ES-I3 (cell line): ENCODE results near the gene MORC1.
"Not testable (repeated sequence)": the region's sequence is repeated elsewhere in the genome, so short reads cannot be mapped to it uniquely, and the experiment has no call there.

ENCODE experiments used
- H3K36me3 ChIP-seq: 2 replicates; pipeline ENCODE4 v1.6.1; 2013; ENCODE audit warnings: mild to moderate bottlenecking, low read length, control low read depth, moderate library complexity; ENCODE audit not compliant: insufficient read depth
- H3K4me1 ChIP-seq: 2 replicates; pipeline ENCODE4 v1.6.1; 2013; ENCODE audit warnings: mild to moderate bottlenecking, control low read depth, low read length; ENCODE audit not compliant: insufficient read depth
- H3K9ac ChIP-seq: 2 replicates; pipeline ENCODE4 v1.6.1; 2013; ENCODE audit warnings: low read depth, mild to moderate bottlenecking, low read length, moderate library complexity
- H3K9me3 ChIP-seq: 2 replicates; pipeline ENCODE4 v1.6.1; 2013; ENCODE audit warnings: mild to moderate bottlenecking, low read length, moderate library complexity; ENCODE audit not compliant: control insufficient read depth, insufficient read depth

The MORC1 gene

DNA sequence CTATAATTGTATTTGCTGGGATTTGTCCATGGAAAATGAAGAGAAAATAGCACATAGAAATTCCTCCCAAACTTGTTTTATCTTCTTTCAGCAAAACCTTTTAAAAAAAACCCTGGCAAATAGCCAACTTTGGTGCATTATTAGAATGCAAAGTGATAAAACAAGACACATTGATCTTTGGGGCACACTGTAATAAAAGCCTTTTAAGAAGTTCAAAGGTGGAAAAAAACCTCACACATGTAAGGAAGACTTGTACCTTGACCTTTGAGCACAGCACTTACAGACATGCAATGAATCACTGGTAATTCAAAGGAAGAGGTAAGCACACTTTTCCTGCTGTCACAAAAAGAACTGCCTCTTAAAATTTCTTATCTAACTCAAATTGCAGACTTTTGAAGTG, 8.0 kb upstream of the MORC1 start:
- Histone ChIP-seq H3K9me3 (peaks cover 5% of the 10 kb centered on the region; the same call in 1 of the 2 replicates), H3K9ac (no peak overlapping the region), H3K4me1 (no peaks in the 10 kb centered on the region), H3K36me3 (no peaks in the 10 kb centered on the region)

DNA sequence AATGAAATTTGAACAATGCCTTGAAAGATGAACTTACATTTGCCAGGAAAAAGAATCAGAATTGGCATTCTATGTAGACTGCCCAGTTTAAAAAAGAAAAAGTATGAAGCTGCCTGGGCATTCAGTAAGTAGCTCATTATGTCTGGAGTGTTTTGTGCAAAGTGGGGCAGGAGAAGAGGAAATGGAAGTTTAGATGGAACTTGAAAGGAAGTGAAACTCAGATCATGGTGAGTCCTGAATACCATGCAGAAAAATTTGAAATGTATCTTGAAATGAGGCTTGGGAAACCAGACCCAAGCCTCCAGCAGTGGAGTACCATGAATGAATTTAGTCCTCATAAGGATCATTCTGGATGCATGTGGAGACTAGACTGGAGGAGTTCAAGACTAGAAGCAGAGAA, 4.8 kb upstream of the MORC1 start:
- H3K4me1 ChIP-seq = no peaks in the 10 kb centered on the region
- no peaks in the 10 kb centered on the region for H3K36me3 ChIP-seq
- H3K9ac ChIP-seq = no peak overlapping the region
- H3K9me3 ChIP-seq = peaks cover 5% of the 10 kb centered on the region; the same call in 1 of the 2 replicates

DNA sequence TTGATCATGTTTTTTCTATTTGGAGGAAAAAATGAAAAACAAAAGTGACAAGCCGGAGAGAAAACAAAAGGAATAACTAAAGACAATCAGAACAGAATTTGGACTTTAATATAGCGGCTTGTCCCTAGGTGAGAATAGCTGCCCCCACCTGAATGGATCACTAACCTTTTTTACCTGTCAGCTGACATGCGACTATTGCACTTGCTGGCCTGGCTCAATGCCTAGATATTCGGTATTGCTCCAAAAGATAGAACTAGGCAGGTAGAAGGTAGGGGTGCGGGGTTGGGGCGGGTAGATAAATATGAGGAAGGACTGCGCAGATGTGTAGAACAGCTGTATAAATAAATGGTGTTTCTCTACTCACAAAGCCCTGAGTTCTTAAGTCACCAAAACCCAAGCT, 650 bp upstream of the MORC1 start:
- 0 out of 2 replicates have a peak, but pooled peaks cover 5% of the 10 kb centered on the region for H3K9me3 ChIP-seq
- H3K9ac ChIP-seq = no peak overlapping the region
- no peaks in the 10 kb centered on the region for H3K4me1 ChIP-seq
- H3K36me3 ChIP-seq = no peaks in the 10 kb centered on the region

DNA sequence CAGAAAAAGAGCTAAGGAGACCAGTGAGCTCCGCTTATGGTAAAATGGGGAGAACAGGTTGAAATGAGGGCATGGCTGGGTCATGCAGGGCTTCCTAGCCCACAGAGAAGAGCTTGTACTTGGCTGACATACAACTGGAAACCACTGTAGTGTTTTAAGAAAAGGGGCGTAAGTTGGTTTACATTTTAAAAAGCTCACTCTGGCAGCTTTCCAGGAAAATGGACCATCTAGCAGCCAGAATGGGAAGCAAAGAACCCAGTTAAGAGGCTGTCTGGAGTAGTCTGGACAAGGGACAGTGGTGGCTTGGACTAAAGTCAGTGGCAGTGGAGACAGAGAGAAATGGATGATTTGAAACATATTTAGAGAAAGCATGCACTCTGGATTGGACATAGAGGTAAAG, 1.9 kb downstream of the MORC1 start:
- no peaks in the 10 kb centered on the region for H3K9me3 ChIP-seq
- no peak overlapping the region for H3K9ac ChIP-seq
- no peaks in the 10 kb centered on the region for H3K36me3 ChIP-seq
- H3K4me1 ChIP-seq = no peaks in the 10 kb centered on the region

DNA sequence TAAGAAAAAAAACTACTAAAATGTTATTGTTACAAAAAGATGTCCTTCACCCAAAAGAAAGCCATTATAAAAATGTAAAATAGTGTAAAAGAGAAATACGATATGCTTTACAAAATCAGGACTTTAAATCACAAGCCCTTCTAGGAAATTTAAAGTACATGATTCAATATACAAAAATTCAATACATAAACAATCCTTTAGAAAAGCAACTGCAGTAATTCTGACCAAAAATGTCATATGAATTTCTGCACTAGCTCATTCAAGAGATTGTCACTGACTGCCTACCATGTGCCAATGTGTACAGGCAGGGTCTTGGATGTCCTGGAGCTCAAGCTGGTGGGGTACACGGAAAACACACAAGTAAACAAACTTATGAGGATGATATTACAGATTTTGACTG, 2.5 kb downstream of the MORC1 start:
- no peaks in the 10 kb centered on the region for H3K9me3 ChIP-seq
- H3K9ac ChIP-seq = no peak overlapping the region
- H3K4me1 ChIP-seq = no peaks in the 10 kb centered on the region
- no peaks in the 10 kb centered on the region for H3K36me3 ChIP-seq

DNA sequence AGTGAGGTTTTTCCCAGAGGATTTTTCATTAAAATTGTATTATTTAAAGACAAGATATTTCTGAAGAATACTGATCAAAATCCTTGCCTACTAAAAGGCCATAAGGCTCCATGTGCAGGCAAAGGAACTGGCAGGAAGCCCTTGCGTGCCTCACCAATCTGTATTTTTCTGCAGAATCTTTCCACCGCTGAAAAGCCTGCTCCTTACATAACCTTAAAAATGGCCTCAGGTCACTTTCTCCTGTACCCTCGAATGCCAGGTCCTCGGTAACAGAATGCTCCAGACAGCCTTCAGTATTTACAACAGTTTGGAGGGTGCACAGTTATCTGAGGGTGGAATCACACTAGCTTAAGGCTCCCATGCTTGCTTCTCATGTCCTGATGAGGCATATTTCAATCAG, 3.2 kb downstream of the MORC1 start:
- Histone ChIP-seq H3K9me3 (no peaks in the 10 kb centered on the region), H3K4me1 (no peaks in the 10 kb centered on the region), H3K9ac (no peak overlapping the region), H3K36me3 (no peaks in the 10 kb centered on the region)

DNA sequence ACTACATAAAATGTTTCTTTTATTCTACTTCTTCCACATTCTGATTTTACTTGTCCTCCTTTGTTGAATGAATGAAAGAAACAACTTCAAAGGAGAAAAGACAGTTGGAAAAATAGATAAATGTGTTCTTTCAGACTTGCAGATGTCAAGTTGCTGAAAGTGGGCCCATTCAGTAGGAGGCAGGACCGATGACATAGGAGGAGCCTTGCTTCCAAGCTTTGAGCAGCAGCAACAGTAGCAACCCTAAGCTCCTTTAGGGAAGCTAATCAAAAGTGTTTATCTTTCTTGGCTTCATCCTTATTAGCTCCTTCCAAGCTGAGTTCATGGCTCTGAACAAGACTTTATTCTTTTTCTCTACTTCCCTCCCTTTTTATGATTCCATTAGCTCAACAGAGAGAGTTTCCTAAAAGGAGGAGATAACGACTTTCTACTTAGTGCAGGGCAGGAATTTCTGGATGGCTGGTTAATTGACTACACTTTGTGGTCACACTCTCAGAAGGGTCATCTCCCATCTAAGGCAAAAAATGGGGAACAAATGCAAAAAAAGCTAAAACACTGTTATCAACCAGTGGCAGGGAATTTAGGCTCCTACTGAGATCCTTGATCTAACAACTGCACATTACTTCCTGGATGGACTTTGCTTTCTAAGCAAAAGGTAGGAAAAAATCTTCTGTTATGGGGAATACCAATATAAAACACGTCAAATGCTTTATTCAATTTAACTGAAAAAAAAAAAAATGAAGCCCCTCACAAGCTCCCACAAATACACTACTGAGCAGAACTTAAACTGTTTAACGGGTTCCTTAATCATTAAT, 4.8 kb downstream of the MORC1 start:
- Histone ChIP-seq H3K4me1 (no peaks in the 10 kb centered on the region), H3K9me3 (no peaks in the 10 kb centered on the region), H3K36me3 (no peaks in the 10 kb centered on the region), H3K9ac (no peak overlapping the region)

DNA sequence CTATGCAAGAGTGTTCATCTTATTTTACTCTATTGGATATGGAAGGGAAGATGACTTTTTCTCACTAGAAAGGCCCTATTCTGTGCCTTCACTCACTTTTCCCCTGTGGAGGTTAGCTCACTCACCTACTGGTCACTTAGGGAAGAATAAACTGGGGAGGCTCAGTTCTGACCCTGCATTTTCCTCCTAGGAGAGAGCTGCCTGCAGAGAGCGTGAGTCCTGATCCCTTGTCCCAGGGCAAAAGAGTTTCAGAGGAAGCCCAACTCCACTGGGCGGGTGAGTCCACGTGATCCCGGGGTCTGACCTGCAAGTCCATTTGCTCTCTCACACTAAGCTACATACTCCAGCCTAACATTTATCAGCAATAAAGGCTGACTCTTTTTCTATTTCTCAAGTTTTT, 8.4 kb downstream of the MORC1 start:
- H3K36me3 ChIP-seq = no peaks in the 10 kb centered on the region
- no peaks in the 10 kb centered on the region for H3K9me3 ChIP-seq
- H3K9ac ChIP-seq = no peak overlapping the region
- no peaks in the 10 kb centered on the region for H3K4me1 ChIP-seq

DNA sequence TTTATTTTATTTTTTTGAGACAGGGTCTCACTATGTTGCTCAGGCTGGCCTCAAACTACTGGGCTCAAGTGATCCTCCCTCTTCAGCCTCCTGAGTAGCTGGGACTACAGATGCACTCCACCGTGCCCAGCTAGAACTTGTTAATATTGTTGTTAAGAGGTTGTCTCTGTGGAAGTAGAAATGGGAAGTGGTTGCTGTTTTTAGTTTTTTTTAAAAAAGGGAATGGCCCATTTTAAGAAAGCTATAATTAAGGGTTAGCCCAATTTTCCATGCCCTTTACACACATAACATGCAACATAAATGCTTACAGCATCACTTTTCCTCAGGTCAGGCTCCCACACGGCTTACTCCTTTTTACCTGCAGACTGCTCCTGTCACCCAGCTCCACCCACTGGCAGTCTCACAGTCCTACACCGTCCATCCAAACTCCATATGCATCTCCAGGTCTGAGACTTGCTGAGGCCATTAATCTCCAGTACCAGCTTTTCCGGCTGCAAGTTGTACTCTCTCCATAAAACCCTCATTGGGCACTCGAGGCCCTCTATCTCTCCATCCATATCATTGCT, 19.8 kb downstream of the MORC1 start:
- Histone ChIP-seq H3K9ac (no peak overlapping the region), H3K36me3 (no peaks in the 10 kb centered on the region), H3K4me1 (peaks cover 4% of the 10 kb centered on the region; the same call in 1 of the 2 replicates), H3K9me3 (no peaks in the 10 kb centered on the region)

DNA sequence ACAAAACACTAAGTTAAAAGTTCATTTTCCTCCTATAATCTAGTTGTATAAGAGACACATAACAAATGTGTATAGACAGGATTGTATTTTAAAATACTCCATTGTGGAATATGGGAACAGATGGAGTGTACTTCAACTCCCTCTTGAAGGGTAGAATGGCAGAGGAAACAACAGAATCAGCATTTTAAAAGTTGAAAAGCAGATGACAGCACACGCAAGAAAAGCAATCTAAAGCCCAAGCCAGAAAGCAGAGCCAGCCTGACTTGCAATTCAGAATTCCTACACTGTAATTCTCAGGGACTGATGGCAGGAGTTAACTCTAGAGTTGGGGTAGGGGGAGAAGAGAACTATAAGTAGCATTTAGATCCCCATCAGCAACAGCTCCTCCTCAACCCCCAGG, 22.8 kb downstream of the MORC1 start:
- Histone ChIP-seq H3K36me3 (no peaks in the 10 kb centered on the region), H3K4me1 (no peaks in the 10 kb centered on the region), H3K9me3 (no peaks in the 10 kb centered on the region), H3K9ac (no peak overlapping the region)

DNA sequence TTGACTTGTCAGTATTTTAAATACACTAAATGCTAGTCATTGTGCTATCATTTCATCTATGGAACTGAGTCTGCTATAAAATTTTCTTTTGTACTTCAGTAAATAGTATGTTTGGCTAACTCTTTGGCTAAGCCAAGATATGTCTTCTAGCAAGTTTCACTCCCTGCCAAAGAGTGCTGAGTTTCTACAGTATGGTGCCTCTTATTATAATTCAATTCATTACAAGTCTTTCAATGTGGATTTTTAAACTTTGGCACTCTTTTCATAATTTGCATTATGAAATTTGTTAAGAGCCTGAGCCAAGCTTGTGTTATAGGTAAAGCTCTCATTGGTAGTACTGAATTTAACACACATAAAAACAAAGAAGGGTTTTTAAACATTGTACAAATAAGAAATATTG, 24.4 kb downstream of the MORC1 start:
- no peak overlapping the region for H3K9ac ChIP-seq
- no peaks in the 10 kb centered on the region for H3K9me3 ChIP-seq
- H3K4me1 ChIP-seq = no peaks in the 10 kb centered on the region
- no peaks in the 10 kb centered on the region for H3K36me3 ChIP-seq

DNA sequence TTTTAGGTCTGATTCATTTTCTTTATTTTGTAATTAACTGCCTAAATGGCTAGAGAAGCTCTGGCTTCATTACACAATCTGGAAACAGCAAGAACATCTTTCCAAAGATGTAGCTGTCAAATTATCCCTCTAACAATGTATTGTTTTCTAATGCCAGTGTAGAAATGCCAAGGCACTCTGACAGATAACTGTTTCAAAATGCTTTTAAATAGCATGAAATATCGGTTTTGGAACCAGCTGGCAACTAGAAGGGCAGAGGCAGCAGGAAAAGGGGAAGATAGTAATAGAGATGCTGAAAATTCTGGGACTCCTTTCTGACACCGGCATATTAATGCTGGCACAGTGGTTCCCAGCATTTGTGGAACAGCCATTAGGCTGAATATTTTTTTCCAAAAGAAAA, 26.1 kb downstream of the MORC1 start:
- Histone ChIP-seq H3K36me3 (no peaks in the 10 kb centered on the region), H3K9ac (no peak overlapping the region), H3K4me1 (no peaks in the 10 kb centered on the region), H3K9me3 (no peaks in the 10 kb centered on the region)

DNA sequence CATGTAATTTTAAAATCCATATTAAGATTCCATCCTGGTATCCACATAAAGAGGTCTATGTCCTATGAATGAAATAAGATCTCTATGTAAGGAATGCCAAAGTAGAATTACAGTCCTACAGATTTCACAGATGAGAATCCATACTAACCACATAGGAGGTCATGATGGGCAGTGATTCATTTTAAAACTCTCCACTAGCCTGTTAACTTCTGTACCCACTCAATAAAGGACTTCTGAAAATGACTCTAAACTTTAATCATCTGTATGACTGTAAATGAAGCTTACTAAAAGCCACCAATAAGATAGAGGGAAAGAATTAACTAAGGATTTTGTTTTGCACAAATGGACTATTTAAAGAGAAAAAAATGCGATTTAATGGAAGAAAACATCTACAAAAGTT, 28.7 kb downstream of the MORC1 start:
- Histone ChIP-seq H3K4me1 (no peaks in the 10 kb centered on the region), H3K9me3 (no peaks in the 10 kb centered on the region), H3K36me3 (no peaks in the 10 kb centered on the region), H3K9ac (no peak overlapping the region)

DNA sequence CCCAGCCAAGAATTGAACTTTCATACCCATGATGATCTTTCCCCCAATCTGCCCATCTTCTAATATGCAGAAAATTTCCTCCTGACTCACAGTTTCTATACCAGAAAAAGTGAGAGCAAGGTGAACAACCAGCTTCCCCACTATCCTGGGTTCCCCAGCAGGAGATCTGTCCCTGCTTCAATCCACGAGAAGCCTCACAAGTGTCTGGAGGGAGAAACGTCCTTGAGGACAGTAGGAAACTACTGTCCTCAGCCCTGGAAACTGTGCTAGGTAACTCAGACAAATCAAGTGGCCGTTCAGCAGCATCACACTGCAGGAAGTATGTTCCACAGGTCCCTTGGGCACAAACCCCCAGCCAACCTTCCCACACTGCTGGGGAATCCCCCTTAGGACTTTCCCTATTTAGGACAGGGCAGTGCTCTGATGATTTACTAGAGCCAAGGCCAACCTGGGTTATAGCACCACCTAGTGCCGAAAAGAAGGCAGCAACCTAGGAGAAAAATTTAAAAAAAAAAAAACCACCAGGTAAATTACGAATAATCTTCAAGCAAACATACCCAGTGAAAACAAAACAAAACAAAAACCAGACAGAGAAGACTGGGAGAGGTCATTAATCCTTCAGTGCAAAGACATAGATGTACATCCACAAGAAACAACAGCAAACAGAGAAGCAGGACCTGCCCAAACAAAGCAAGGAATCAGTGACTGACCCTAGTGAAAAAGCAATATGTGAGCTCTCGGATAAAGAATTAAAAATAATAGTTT, 36.0 kb downstream of the MORC1 start:
- H3K9ac ChIP-seq = no peak overlapping the region
- no peaks in the 10 kb centered on the region for H3K9me3 ChIP-seq
- H3K36me3 ChIP-seq = no peaks in the 10 kb centered on the region
- H3K4me1 ChIP-seq = no peaks in the 10 kb centered on the region

DNA sequence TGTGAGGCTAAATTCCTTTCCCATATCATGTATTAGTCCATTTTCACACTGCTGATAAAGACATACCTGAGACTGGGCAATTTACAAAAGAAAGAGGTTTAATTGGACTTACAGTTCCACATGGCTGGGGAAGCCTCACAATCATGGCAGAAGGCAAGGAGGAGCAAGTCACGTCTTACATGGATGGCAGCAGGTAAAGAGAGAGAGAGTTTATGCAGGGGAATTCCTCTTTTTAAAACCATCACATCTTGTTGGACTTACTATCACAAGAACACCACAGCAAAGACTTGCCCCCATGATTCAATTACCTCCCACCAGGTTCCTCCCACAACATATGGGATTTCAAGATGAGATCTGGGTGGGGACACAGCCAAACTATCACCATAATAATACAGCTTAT, 37.8 kb downstream of the MORC1 start:
- H3K9me3 ChIP-seq, H3K9ac ChIP-seq, H3K36me3 ChIP-seq, H3K4me1 ChIP-seq: not testable (repeated sequence)
